Left ventricle myocardium inferior (tissue), 1 donor: Measurements from ENCODE around the gene SEMG1. TPM values are rescaled to one million over a fixed set of nuclear protein-coding genes. Genes with fewer than 3 reads are reported as not detected.

Source experiments
- DNase-seq: peaks from one replicate; pipeline ENCODE4 v3.0.0-alpha.2; 2020
- H3K27ac ChIP-seq: fragments of 200-600 bp; replicated peaks from 2 replicates; pipeline ENCODE4 v1.8.0; 2021
- H3K27me3 ChIP-seq: fragments of 200-600 bp; 2 replicates; pipeline ENCODE4 v1.8.0; 2021; ENCODE audit warnings: low read depth
- H3K36me3 ChIP-seq: fragments of 200-600 bp; 2 replicates; pipeline ENCODE4 v1.8.0; 2021
- H3K4me1 ChIP-seq: fragments of 200-600 bp; 2 replicates; pipeline ENCODE4 v1.8.0; 2021
- H3K4me3 ChIP-seq: fragments of 200-600 bp; 2 replicates; pipeline ENCODE4 v1.8.0; 2021; ENCODE audit warnings: mild to moderate bottlenecking, moderate library complexity
- H3K9me3 ChIP-seq: fragments of 200-600 bp; replicated peaks from 2 replicates; pipeline ENCODE4 v1.8.0; 2021
- CTCF ChIP-seq: fragments of 200-600 bp; IDR thresholded peaks from 2 replicates; pipeline ENCODE4 v1.8.0; 2021; ENCODE audit warnings: antibody characterized with exemption, mild to moderate bottlenecking, borderline replicate concordance
- intact Hi-C: fragments of 100-400 bp; cut with micrococcal nuclease; formaldehyde crosslinking; loops from one replicate; pipeline ENCODE4 v1.11.0; 2022
- total RNA-seq: library from RNA; stranded (reverse); fragmentation: NEBNext Ultra II Directional; extraction: Animal tissue kit (Norgen Biotek cat#: 25700); gene quantifications from one replicate; pipeline ENCODE4 v1.2.1, GENCODE V29; 2021
- donor health status: DM: no; HTN: yes; CAD: no; lungs with severe emphysema.

SEMG1 gene
- total RNA-seq, 1 donor from 2014 or later: not detected

GRCh38 chr20:45174434-45175364 is 32.1 kb upstream of the SEMG1 start, which contains the start of gene PI3:
TSS of gene PI3 (plus strand) at chr20:45174902. CDS start at chr20:45174923, 21 bp downstream.
- Histone ChIP-seq H3K27ac (no peak within 1 kb of the TSS), H3K4me3 (no peak within 1 kb of the TSS), H3K9me3 (peaks cover 11% of the 10 kb centered on the region), H3K36me3 (no peaks in the 10 kb centered on the region), H3K4me1 (no peaks in the 10 kb centered on the region), H3K27me3 (peaks cover 41% of the 10 kb centered on the region)
- TF ChIP-seq CTCF: no peak
- intact Hi-C loops: no loop called here
- no peak for DNase-seq

- H3K9me3 ChIP-seq: no peaks in the 10 kb centered on the region
- intact Hi-C loops: no loop called here
- DNase-seq: no peak
- H3K27me3 ChIP-seq: peaks cover 45% of the 10 kb centered on the region
- H3K36me3 ChIP-seq: no peaks in the 10 kb centered on the region
- H3K4me3 ChIP-seq: no peak overlapping the region
- no peak for TF ChIP-seq CTCF
- no peak overlapping the region for H3K27ac ChIP-seq
- no peaks in the 10 kb centered on the region for H3K4me1 ChIP-seq
Observed at GRCh38 chr20:45176526-45177267, 30.1 kb upstream of the SEMG1 start.

GRCh38 chr20:45179166-45179565 is 27.7 kb upstream of the SEMG1 start:
- TF ChIP-seq CTCF: no peak
- Histone ChIP-seq H3K27ac (no peak overlapping the region), H3K27me3 (peaks cover 37% of the 10 kb centered on the region), H3K36me3 (no peaks in the 10 kb centered on the region), H3K4me1 (no peaks in the 10 kb centered on the region), H3K4me3 (no peak overlapping the region), H3K9me3 (no peaks in the 10 kb centered on the region)
- DNase-seq: no peak
- intact Hi-C loops: no loop called here

GRCh38 chr20:45181639-45182038 is 25.2 kb upstream of the SEMG1 start:
- H3K36me3 ChIP-seq: no peaks in the 10 kb centered on the region
- H3K4me1 ChIP-seq: no peaks in the 10 kb centered on the region
- H3K9me3 ChIP-seq: no peaks in the 10 kb centered on the region
- H3K4me3 ChIP-seq: no peak overlapping the region
- H3K27ac ChIP-seq: no peak overlapping the region
- intact Hi-C loops: no loop called here
- DNase-seq: no peak
- H3K27me3 ChIP-seq: peaks cover 23% of the 10 kb centered on the region
- no peak for TF ChIP-seq CTCF

GRCh38 chr20:45183084-45183483 is 23.7 kb upstream of the SEMG1 start:
- intact Hi-C loops: no loop called here
- Histone ChIP-seq H3K36me3 (no peaks in the 10 kb centered on the region), H3K27me3 (peaks cover 30% of the 10 kb centered on the region), H3K9me3 (no peaks in the 10 kb centered on the region), H3K4me3 (no peak overlapping the region), H3K27ac (no peak overlapping the region), H3K4me1 (no peaks in the 10 kb centered on the region)
- no peak for TF ChIP-seq CTCF
- no peak for DNase-seq
